Endothelial cell of umbilical vein (primary cell): ENCODE data around the gene LAMB4. TPM values are rescaled to one million over a fixed set of nuclear protein-coding genes. Genes with fewer than 3 reads are reported as not detected.

Experiments used
- BruUV-seq: library from RNA; stranded (reverse); fragments of 400-500 nt; replicated peaks from 2 replicates; lab custom pipeline; 2021; lab: Mats Ljungman, UMichigan
- CTCF ChIA-PET: fragments of 300-600, 350-600 bp; sonication (Branson Sonifier 250); formaldehyde crosslinking; loops from one replicate; lab custom pipeline; 2021; ENCODE audit warnings: antibody characterized with exemption, inconsistent platforms; lab: Charles Lee
- POLR2A ChIA-PET: fragments of 300-600, 350-600 bp; sonication (Branson Sonifier 250); formaldehyde crosslinking; loops from one replicate; lab custom pipeline; 2021; ENCODE audit warnings: antibody characterized with exemption, inconsistent platforms; lab: Charles Lee
- DNase-seq: peaks from one replicate; pipeline ENCODE4 v3.0.0-alpha.2; 2011; ENCODE audit warnings: low read depth, low spot score
- FAIRE-seq: peaks from 2 replicates; lab custom pipeline; 2011; peaks lifted over from hg19 to GRCh38; lab: Jason Lieb, UNC
- H2AFZ ChIP-seq: 2 replicates; pipeline ENCODE4 v1.6.0; 2012; ENCODE audit warnings: low read depth, low read length, control low read depth, inconsistent platforms
- H3K27ac ChIP-seq: 2 replicates; pipeline ENCODE4 v1.5.1; 2011; ENCODE audit warnings: low read depth, mild to moderate bottlenecking, control low read depth, low read length, moderate library complexity; ENCODE audit not compliant: insufficient read depth
- H3K27me3 ChIP-seq, 2 experiments: 2 replicates each; pipeline versions ENCODE4 v1.6.0 to v1.6.1; 2011; ENCODE audit warnings: low read length in 2 of 2, mixed read lengths in 1 of 2; ENCODE audit not compliant: control insufficient read depth in 2 of 2, insufficient read depth in 2 of 2
- H3K36me3 ChIP-seq, 2 experiments: 2 replicates in 1 of 2; 3 replicates in 1 of 2; pipeline ENCODE4 v1.5.1; 2011; ENCODE audit warnings: low read length in 2 of 2, mild to moderate bottlenecking in 1 of 2, moderate library complexity in 1 of 2; ENCODE audit not compliant: control insufficient read depth in 2 of 2, insufficient read depth in 2 of 2; ENCODE audit errors: extremely low read depth in 1 of 2
- H3K4me1 ChIP-seq: 3 replicates; pipeline ENCODE4 v1.5.1; 2011; ENCODE audit warnings: mild to moderate bottlenecking, low read length; ENCODE audit not compliant: control insufficient read depth, insufficient read depth; ENCODE audit errors: extremely low read depth
- H3K4me2 ChIP-seq: 2 replicates; pipeline ENCODE4 v1.6.1; 2011; ENCODE audit warnings: low read length, control low read depth, mixed read lengths; ENCODE audit not compliant: insufficient read depth
- H3K4me3 ChIP-seq, 3 experiments: fragments of 200-600 bp in 1 of 3; sonication (generic), shearing (Covaris generic) in 1 of 3; replicated peaks in 1 of 3; 2 replicates each; pipeline ENCODE4 v1.5.1; 2011 to 2016; ENCODE audit warnings: control low read depth in 3 of 3, low read length in 3 of 3, mild to moderate bottlenecking in 2 of 3, inconsistent platforms in 1 of 3, low read depth in 1 of 3, moderate library complexity in 1 of 3; ENCODE audit not compliant: insufficient read depth in 1 of 3
- H3K79me2 ChIP-seq: 2 replicates; pipeline ENCODE4 v1.6.0; 2012; ENCODE audit warnings: low read length, inconsistent platforms; ENCODE audit not compliant: control insufficient read depth, insufficient read depth
- H3K9ac ChIP-seq: replicated peaks from 2 replicates; pipeline ENCODE3; 2011; ENCODE audit warnings: low read length, control low read depth; ENCODE audit not compliant: insufficient read depth; ENCODE audit errors: extremely low read depth
- H3K9me1 ChIP-seq: replicated peaks from 3 replicates; pipeline ENCODE4 v1.6.0; 2011; ENCODE audit warnings: mild to moderate bottlenecking, low read length; ENCODE audit not compliant: control insufficient read depth, insufficient read depth; ENCODE audit errors: extremely low read depth
- H3K9me3 ChIP-seq: replicated peaks from 2 replicates; pipeline ENCODE4 v1.5.1; 2012; ENCODE audit warnings: low read length, inconsistent platforms; ENCODE audit not compliant: control insufficient read depth, insufficient read depth
- H4K20me1 ChIP-seq: replicated peaks from 2 replicates; pipeline ENCODE3; 2011; ENCODE audit warnings: mild to moderate bottlenecking, low read length; ENCODE audit not compliant: control insufficient read depth, insufficient read depth; ENCODE audit errors: extremely low read depth
- EZH2 ChIP-seq: IDR thresholded peaks from 2 replicates; pipeline ENCODE4 v1.6.1; 2012; ENCODE audit warnings: borderline replicate concordance, low read depth, mild to moderate bottlenecking, moderate library complexity, low read length, inconsistent platforms; ENCODE audit not compliant: severe bottlenecking
- FOS ChIP-seq: IDR thresholded peaks from 2 replicates; pipeline ENCODE4 v1.6.1; 2011; ENCODE audit warnings: mild to moderate bottlenecking, low read length, moderate library complexity, borderline replicate concordance; ENCODE audit not compliant: insufficient read depth
- GATA2 ChIP-seq: IDR thresholded peaks from 2 replicates; pipeline ENCODE4 v1.7.0; 2011; ENCODE audit warnings: low read depth, mild to moderate bottlenecking, moderate library complexity, mixed read lengths, low read length; ENCODE audit not compliant: insufficient read length, insufficient read depth
- JUN ChIP-seq: IDR thresholded peaks from 2 replicates; pipeline ENCODE4 v1.6.1; 2011; ENCODE audit warnings: borderline replicate concordance, low read depth; ENCODE audit not compliant: insufficient read length, insufficient read depth
- MAX ChIP-seq: IDR thresholded peaks from 2 replicates; pipeline ENCODE4 v1.6.1; 2011; ENCODE audit not compliant: insufficient read depth, insufficient read length
- POLR2A ChIP-seq: IDR thresholded peaks from 2 replicates; pipeline ENCODE4 v1.6.1; 2012; ENCODE audit warnings: low read depth, mild to moderate bottlenecking, control low read depth, low read length
- POLR2AphosphoS5 ChIP-seq: IDR thresholded peaks from 2 replicates; pipeline ENCODE4 v1.6.1; 2012; ENCODE audit warnings: low read depth, mild to moderate bottlenecking, control low read depth, low read length, moderate library complexity; ENCODE audit not compliant: insufficient read depth
- dilution Hi-C: fragments of 300-500 bp; cut with MboI; formaldehyde crosslinking; loops from one replicate; pipeline ENCODE4 v1.15.0; 2019; ENCODE audit warnings: low sequenced_read_pairs; ENCODE audit not compliant: extremely low pct_ligation_motif_present
- intact Hi-C: fragments of 100-400 bp; cut with micrococcal nuclease; formaldehyde crosslinking; loops from one replicate; pipeline ENCODE4 v1.10.0; 2022
- polyA plus RNA-seq, 4 experiments: library from polyadenylated mRNA; depleted of rRNA in 3 of 4; stranded (reverse) in 3 of 4; unstranded in 1 of 4; fragments of >200 nt; gene quantifications; 2 replicates each; pipeline versions ENCODE4 v1.2.1 to v1.2.3, GENCODE V29; 2011 to 2012; ENCODE audit warnings: missing spikeins in 1 of 4
- total RNA-seq: library from RNA; stranded (reverse); gene quantifications from 2 replicates; pipeline ENCODE4 v1.2.3, GENCODE V29; 2021

Gene LAMB4
- total and polyA plus RNA-seq, 2 donors (not counting 3 experiments of a cell fraction or from before 2014, with no cell fraction given) = 0.15 to 0.20 TPM

GRCh38 chr7:107999779-108000560 lies 130.2 kb downstream of the LAMB4 start:
- Histone ChIP-seq H3K9ac (peak overlapping the region; percentile 97), H3K36me3 (peaks cover 6 to 18% of the 10 kb centered on the region in 2 experiments), H3K4me1 (peaks cover 73% of the 10 kb centered on the region), H3K27ac (peak overlapping the region; percentile 99), H3K9me1 (no peaks in the 10 kb centered on the region), H3K27me3 (no peaks in the 10 kb centered on the region), H3K4me3 (peak overlapping the region in 2 of 3 experiments; percentile 84 to 90), H3K9me3 (no peaks in the 10 kb centered on the region), H2AFZ (no peak overlapping the region), H3K4me2 (peak overlapping the region; percentile 89), H3K79me2 (peaks cover 52% of the 10 kb centered on the region), H4K20me1 (no peaks in the 10 kb centered on the region)
- no TSS peak for BruUV-seq
- DNase-seq = peak; percentile 82
- peak; percentile 4 for TF ChIP-seq POLR2AphosphoS5
- TF ChIP-seq GATA2 = no peak
- TF ChIP-seq JUN = peak; percentile 33
- peak; percentile 53 for TF ChIP-seq FOS
- TF ChIP-seq POLR2A = peak; percentile 77
- no peak for TF ChIP-seq EZH2
- no peak for TF ChIP-seq MAX
- peak; percentile 89 for FAIRE-seq
- CTCF ChIA-PET = interaction anchor here (1.1 to 13.4 kb wide), 7 partner anchors 10 to 497 kb away, joined by 3 to 284 read pairs (median 5); no protein-coding TSS in a partner anchor
- POLR2A ChIA-PET = interaction anchor here (0.6 to 4.7 kb wide), 4 partner anchors 14 to 95 kb away, joined by 3 to 49 read pairs (median 4); no protein-coding TSS in a partner anchor
- dilution Hi-C loops (loop anchor here (5.0 kb wide), 1 partner anchor 147 kb away; no protein-coding TSS in a partner anchor), intact Hi-C loops (loop anchor here (5.0 to 10.0 kb wide), 2 partner anchors 255 to 422 kb away; partner anchors contain the start of gene CBLL1)
